Central memory CD8-positive, alpha-beta T cell (primary cell): ENCODE data around the gene WSCD1.

Source experiments
- ATAC-seq: fragments of 150-1000 bp; cut with Tn5 transposase; replicated peaks from 2 replicates; pipeline ENCODE4 v1.10.0; 2022; ENCODE audit warnings: mild to moderate bottlenecking, moderate FRiP score, moderate number of reproducible peaks; ENCODE audit not compliant: poor library complexity, severe bottlenecking; ENCODE audit errors: extremely low read depth
- DNase-seq, 2 donors: peaks; one replicate each; pipeline ENCODE4 v3.0.0; 2021; ENCODE audit warnings: low spot score in 2 of 2
- H3K27ac Mint-ChIP-seq: one replicate; pipeline ENCODE4 v1.8.0; 2022; ENCODE audit warnings: low read depth, mild to moderate bottlenecking, moderate library complexity, mixed read lengths
- H3K27me3 Mint-ChIP-seq: one replicate; pipeline ENCODE4 v1.8.0; 2022; ENCODE audit warnings: mixed read lengths
- H3K36me3 Mint-ChIP-seq: one replicate; pipeline ENCODE4 v1.8.0; 2022; ENCODE audit warnings: mild to moderate bottlenecking, moderate library complexity, mixed read lengths; ENCODE audit not compliant: insufficient read depth
- H3K4me1 Mint-ChIP-seq: one replicate; pipeline ENCODE4 v1.8.0; 2022; ENCODE audit warnings: mixed read lengths
- H3K4me3 Mint-ChIP-seq: one replicate; pipeline ENCODE4 v1.8.0; 2022; ENCODE audit warnings: mild to moderate bottlenecking, moderate library complexity, mixed read lengths
- H3K9me3 Mint-ChIP-seq: one replicate; pipeline ENCODE4 v1.8.0; 2022; ENCODE audit warnings: mixed read lengths

WSCD1 gene

GRCh38 chr17:6160232-6160555 is 90.0 kb downstream of the WSCD1 start:
- no peaks in the 10 kb centered on the region for H3K36me3 Mint-ChIP-seq

DNA sequence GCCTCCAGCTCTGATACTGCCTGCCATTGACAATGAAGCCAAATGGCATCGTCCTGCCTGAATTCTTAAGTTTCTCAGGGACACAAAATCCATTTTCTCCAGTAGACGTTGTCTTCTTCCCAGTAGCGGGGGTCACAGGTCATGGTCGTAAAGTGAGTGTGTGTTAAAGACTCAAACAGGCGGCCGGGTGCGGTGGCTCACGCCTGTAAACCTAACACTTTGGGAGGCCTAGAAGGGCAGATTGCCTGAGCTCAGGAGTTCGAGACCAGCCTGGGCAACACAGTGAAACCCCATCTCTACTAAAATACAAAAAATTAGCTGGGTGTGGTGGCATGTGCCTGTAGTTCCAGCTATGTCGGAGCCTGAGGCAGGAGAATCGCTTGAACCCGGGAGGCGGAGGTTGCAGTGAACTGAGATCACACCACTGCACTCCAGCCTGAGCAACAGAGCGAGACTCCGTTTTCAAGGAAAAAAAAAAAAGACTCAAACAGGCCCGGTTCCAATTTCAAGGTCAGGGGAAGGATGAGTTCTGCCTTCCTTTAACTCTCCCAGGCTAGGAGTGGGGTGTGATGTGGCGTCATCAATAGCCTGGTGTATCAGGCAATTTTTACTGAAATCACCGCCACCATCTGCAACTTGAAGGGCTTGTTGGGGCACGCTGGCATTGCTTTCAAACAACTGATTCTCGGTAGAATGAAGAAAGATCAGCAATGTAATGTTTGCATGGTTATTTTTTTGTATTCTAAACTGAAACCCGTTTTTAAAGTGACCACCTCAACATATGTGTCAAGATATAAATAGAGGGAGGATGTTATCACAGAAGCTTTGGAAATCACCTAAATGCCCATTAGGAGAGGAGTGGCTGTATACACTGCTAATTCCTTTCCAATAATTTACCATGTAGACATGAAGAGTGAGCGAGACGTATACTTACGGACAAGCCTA is 91.0 kb downstream of the WSCD1 start:
- Mint-ChIP-seq H3K36me3 (no peaks in the 10 kb centered on the region), H3K4me1 (no peaks in the 10 kb centered on the region), H3K9me3 (no peaks in the 10 kb centered on the region), H3K27ac (no peak overlapping the region), H3K4me3 (no peak overlapping the region), H3K27me3 (peaks cover 55% of the 10 kb centered on the region)
- no peak for DNase-seq
- ATAC-seq: no peak

More at GRCh38 chr17:6160232-6160555, 90.0 kb downstream of the WSCD1 start:
- DNase-seq (no peak), ATAC-seq (no peak)
- Mint-ChIP-seq H3K4me1 (no peaks in the 10 kb centered on the region), H3K4me3 (no peak overlapping the region), H3K27ac (no peak overlapping the region), H3K9me3 (no peaks in the 10 kb centered on the region), H3K27me3 (peaks cover 54% of the 10 kb centered on the region)

- no peak for DNase-seq
- ATAC-seq: no peak
- Mint-ChIP-seq H3K27me3 (peaks cover 65% of the 10 kb centered on the region), H3K4me1 (no peaks in the 10 kb centered on the region), H3K9me3 (no peaks in the 10 kb centered on the region), H3K27ac (no peak overlapping the region), H3K36me3 (no peaks in the 10 kb centered on the region), H3K4me3 (no peak overlapping the region)
Observed at GRCh38 chr17:6162216-6162615, 92.0 kb downstream of the WSCD1 start.

DNA sequence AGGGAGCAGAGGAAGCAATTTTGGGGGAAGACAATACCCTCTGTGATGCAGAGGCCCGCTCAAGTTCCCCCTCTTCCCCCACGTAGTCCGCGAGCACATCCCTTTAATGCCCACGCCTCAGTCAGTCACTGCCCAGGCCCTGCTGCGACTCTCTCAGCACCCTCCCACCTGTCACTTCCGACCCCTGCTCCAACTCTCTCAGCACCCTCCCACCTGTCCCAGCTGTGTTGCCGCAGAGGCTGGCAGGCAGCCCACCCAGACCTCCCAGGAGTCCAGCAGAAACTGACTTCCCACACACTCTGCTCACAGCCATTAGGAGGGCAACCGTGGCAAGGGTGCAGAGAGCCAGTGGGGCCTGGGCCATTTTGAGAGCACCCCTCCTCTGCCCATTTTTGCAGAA is 92.7 kb downstream of the WSCD1 start:
- ATAC-seq: no peak
- peaks cover 71% of the 10 kb centered on the region for H3K27me3 Mint-ChIP-seq

DNA sequence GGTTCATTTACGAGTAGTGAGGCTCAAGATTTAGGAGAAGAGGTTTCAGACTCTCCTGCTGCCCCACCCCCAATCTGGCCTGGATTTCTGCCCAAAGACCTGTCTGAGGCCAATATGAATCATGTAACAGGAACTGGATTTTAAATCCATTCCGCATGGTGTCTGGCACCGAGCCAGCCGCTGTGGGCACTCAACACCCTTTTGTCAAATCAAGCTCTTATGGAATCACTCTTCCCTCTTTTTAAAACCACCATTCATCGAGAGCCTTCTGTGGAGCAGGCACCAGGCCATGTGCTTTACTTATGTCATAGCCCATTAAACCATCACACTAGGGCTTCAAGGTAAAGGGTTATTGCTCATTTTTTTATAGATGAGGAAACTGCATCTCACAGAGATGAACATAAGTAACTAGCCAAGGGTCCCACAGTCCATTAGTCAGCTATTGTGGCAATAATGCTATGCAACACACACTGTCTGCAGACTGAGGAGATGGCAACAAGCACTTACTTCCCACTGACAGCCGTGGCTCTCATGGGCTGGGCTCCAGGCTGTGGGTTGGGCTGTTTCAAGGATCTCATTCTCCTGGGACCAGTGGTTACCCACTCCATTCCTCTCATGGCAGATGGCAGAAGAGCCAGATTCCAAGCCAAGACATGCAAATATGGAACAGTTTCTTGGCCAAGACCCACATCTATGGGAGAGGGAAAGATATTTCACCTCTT is 93.6 kb downstream of the WSCD1 start:
- no peak for DNase-seq
- H3K4me3 Mint-ChIP-seq: no peak overlapping the region
- H3K9me3 Mint-ChIP-seq: no peaks in the 10 kb centered on the region
- H3K27me3 Mint-ChIP-seq: peaks cover 68% of the 10 kb centered on the region
- ATAC-seq: no peak
- H3K36me3 Mint-ChIP-seq: no peaks in the 10 kb centered on the region
- H3K27ac Mint-ChIP-seq: no peak overlapping the region
- no peaks in the 10 kb centered on the region for H3K4me1 Mint-ChIP-seq

More for the DNA sequence above, 92.7 kb downstream of the WSCD1 start:
- Mint-ChIP-seq H3K4me3 (no peak overlapping the region), H3K9me3 (no peaks in the 10 kb centered on the region), H3K27ac (no peak overlapping the region), H3K4me1 (no peaks in the 10 kb centered on the region), H3K36me3 (no peaks in the 10 kb centered on the region)
- DNase-seq: no peak

GRCh38 chr17:6164996-6165395 is 94.8 kb downstream of the WSCD1 start:
- H3K4me3 Mint-ChIP-seq: no peak overlapping the region
- no peaks in the 10 kb centered on the region for H3K4me1 Mint-ChIP-seq
- DNase-seq (no peak), ATAC-seq (no peak)
- H3K27ac Mint-ChIP-seq: no peak overlapping the region
- no peaks in the 10 kb centered on the region for H3K9me3 Mint-ChIP-seq
- H3K36me3 Mint-ChIP-seq: no peaks in the 10 kb centered on the region
- peaks cover 56% of the 10 kb centered on the region for H3K27me3 Mint-ChIP-seq

DNA sequence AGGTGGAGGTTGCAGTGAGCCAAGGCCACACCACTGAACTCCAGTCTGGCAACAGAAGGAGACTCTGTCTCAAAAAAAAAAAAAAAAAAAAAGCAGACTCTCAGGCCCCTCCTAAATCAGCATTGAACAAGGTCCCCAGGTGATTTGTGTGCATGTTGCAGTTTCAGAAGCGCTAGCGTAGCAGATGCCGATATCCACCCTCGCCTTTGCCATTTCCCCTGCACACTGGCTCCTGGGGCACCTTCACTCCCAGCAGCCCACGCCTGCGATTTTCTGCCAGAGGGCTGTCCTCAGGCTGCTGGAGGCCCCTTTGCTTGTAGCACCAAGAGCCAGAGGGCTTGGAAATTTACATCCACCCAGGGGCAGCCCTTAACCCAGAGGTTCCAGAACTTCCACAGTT is 95.6 kb downstream of the WSCD1 start:
- Mint-ChIP-seq H3K4me3 (no peak overlapping the region), H3K4me1 (no peaks in the 10 kb centered on the region), H3K36me3 (no peaks in the 10 kb centered on the region)

DNA sequence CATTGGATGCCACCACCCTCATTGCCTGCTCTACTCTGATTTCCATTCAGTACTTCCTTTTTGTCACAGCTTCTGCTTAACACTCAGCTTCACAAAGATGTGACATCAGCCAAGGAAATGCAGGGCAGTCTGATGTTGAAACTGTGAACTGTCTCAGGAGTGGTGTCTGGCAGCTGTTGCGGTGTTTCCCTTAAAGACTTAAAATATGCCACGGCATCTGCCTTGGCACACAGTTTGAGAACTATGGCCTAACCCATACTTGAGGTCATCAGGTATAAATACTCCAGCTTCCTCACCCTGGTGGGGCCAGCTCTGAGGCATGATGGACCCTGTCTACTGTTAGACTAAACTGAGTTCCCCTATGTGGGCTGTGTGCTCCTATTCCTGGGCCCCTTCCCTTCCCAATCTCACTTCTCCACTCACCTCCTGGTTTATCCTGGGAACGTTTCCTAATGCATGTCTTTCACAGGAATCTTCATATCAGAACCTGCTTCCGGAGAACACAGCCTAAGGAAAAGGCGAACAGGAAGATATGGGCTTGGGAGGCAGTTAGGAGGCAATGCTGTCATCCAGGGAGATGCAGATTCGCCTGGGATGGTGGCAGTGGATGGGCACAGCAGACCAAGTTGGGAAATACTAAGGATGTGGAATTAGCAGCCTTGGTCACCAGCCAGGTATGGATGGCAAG is 96.5 kb downstream of the WSCD1 start:
- no peaks in the 10 kb centered on the region for H3K36me3 Mint-ChIP-seq
- H3K27ac Mint-ChIP-seq: no peak overlapping the region
- no peaks in the 10 kb centered on the region for H3K9me3 Mint-ChIP-seq
- peaks cover 59% of the 10 kb centered on the region for H3K27me3 Mint-ChIP-seq
- no peaks in the 10 kb centered on the region for H3K4me1 Mint-ChIP-seq
- H3K4me3 Mint-ChIP-seq: no peak overlapping the region
- DNase-seq: no peak
- no peak for ATAC-seq

More for the DNA sequence above, 95.6 kb downstream of the WSCD1 start:
- H3K27ac Mint-ChIP-seq: no peak overlapping the region
- no peak for DNase-seq
- H3K9me3 Mint-ChIP-seq: no peaks in the 10 kb centered on the region
- no peak for ATAC-seq
- H3K27me3 Mint-ChIP-seq: peaks cover 51% of the 10 kb centered on the region

GRCh38 chr17:6168296-6168695 is 98.1 kb downstream of the WSCD1 start:
- Mint-ChIP-seq H3K9me3 (no peaks in the 10 kb centered on the region), H3K4me1 (no peaks in the 10 kb centered on the region), H3K27ac (no peak overlapping the region), H3K36me3 (peaks cover 2% of the 10 kb centered on the region), H3K27me3 (peaks cover 65% of the 10 kb centered on the region), H3K4me3 (no peak overlapping the region)
- no peak for DNase-seq
- ATAC-seq: no peak

DNA sequence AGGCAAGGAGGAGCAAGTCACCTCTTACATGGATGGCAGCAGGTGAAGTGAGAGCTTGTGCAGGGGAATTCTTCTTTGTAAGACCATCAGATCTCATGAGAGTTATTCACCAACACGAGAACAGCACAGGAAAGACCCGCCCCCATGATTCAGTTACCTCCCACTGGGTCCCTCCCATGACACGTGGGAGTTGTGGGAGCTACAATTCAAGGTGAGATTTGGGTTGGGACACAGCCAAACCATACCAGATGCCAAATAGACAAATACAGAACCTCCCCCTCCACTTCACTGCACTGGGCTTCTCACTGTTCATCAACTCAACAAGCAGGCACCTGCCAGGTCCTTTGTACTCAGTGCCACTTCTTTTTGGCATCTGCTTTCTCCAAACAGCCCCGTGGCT is 100.2 kb downstream of the WSCD1 start:
- DNase-seq: no peak
- H3K9me3 Mint-ChIP-seq: no peaks in the 10 kb centered on the region
- no peak overlapping the region for H3K4me3 Mint-ChIP-seq
- no peaks in the 10 kb centered on the region for H3K4me1 Mint-ChIP-seq
- no peak overlapping the region for H3K27ac Mint-ChIP-seq
- H3K36me3 Mint-ChIP-seq: peaks cover 2% of the 10 kb centered on the region
- no peak for ATAC-seq
- peaks cover 64% of the 10 kb centered on the region for H3K27me3 Mint-ChIP-seq

GRCh38 chr17:6172642-6173330 is 102.6 kb downstream of the WSCD1 start:
- Mint-ChIP-seq H3K4me1 (no peaks in the 10 kb centered on the region), H3K4me3 (no peak overlapping the region), H3K27ac (no peak overlapping the region), H3K9me3 (no peaks in the 10 kb centered on the region), H3K36me3 (peaks cover 2% of the 10 kb centered on the region), H3K27me3 (peaks cover 50% of the 10 kb centered on the region)
- no peak for ATAC-seq
- no peak for DNase-seq

DNA sequence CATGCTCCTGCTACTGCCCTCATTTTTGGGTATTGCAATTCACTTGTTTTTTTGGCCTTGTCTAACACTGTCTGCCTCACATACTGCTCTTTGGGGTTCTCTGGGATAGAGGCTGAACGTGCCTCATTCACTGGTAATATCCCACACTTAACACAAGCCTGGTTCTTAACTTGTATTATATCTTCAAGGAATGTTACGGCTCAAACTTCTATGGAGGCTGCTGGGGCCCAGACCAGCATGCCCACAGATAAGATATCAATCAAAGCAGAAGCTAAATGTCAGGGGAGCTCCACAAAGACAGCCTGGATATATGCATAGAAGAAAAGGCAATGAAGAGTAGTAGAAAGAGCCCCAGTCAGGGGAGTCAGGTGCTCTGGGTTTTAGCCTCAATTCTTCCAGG is 103.5 kb downstream of the WSCD1 start:
- H3K36me3 Mint-ChIP-seq: peaks cover 2% of the 10 kb centered on the region
- DNase-seq (no peak), ATAC-seq (no peak)
- no peak overlapping the region for H3K27ac Mint-ChIP-seq
- H3K27me3 Mint-ChIP-seq: peaks cover 49% of the 10 kb centered on the region
- no peak overlapping the region for H3K4me3 Mint-ChIP-seq
- H3K4me1 Mint-ChIP-seq: no peaks in the 10 kb centered on the region
- H3K9me3 Mint-ChIP-seq: no peaks in the 10 kb centered on the region
